Bronchial epithelial cell (primary cell): ENCODE measurements around the gene SSR1. TPM values are rescaled to one million over a fixed set of nuclear protein-coding genes. Genes with fewer than 3 reads are reported as not detected.

Experiments
- DNase-seq: peaks from one replicate; pipeline ENCODE4 v3.0.0-alpha.2; 2010; ENCODE audit warnings: low read depth
- FAIRE-seq: peaks from 2 replicates; lab custom pipeline; 2011; peaks lifted over from hg19 to GRCh38; lab: Jason Lieb, UNC
- H3K27me3 ChIP-seq: 2 replicates; pipeline ENCODE4 v1.5.1; 2011; ENCODE audit warnings: low read length; ENCODE audit not compliant: control insufficient read depth, insufficient read depth
- H3K36me3 ChIP-seq: 2 replicates; pipeline ENCODE4 v1.5.1; 2011; ENCODE audit warnings: low read length; ENCODE audit not compliant: control insufficient read depth, insufficient read depth
- H3K4me3 ChIP-seq: 2 replicates; pipeline ENCODE4 v1.5.1; 2011; ENCODE audit warnings: mild to moderate bottlenecking, low read depth, low read length, control low read depth
- CTCF ChIP-seq: IDR thresholded peaks from 2 replicates; pipeline ENCODE4 v1.5.1; 2011; ENCODE audit warnings: mild to moderate bottlenecking, moderate library complexity, low read length, control low read depth, inconsistent platforms; ENCODE audit not compliant: insufficient read depth, severe bottlenecking
- total RNA-seq: library from RNA; depleted of rRNA; stranded (reverse); fragments of >200 nt; gene quantifications from 2 replicates; pipeline ENCODE4 v1.2.1, GENCODE V29; 2014

SSR1 gene
- total RNA-seq, 1 donor from 2014 or later = 36.9 TPM

- no peak for DNase-seq
- no peaks in the 10 kb centered on the region for H3K27me3 ChIP-seq
- TF ChIP-seq CTCF = no peak
- no peaks in the 10 kb centered on the region for H3K36me3 ChIP-seq
- no peak overlapping the region for H3K4me3 ChIP-seq
- FAIRE-seq = no peak
Observed at GRCh38 chr6:7262746-7263518, 50.1 kb downstream of the SSR1 start.

GRCh38 chr6:7261852-7262461 is 51.0 kb downstream of the SSR1 start:
- TF ChIP-seq CTCF = no peak
- Histone ChIP-seq H3K27me3 (no peaks in the 10 kb centered on the region), H3K36me3 (no peaks in the 10 kb centered on the region), H3K4me3 (peak overlapping the region; percentile 65)
- DNase-seq = no peak
- no peak for FAIRE-seq

DNA sequence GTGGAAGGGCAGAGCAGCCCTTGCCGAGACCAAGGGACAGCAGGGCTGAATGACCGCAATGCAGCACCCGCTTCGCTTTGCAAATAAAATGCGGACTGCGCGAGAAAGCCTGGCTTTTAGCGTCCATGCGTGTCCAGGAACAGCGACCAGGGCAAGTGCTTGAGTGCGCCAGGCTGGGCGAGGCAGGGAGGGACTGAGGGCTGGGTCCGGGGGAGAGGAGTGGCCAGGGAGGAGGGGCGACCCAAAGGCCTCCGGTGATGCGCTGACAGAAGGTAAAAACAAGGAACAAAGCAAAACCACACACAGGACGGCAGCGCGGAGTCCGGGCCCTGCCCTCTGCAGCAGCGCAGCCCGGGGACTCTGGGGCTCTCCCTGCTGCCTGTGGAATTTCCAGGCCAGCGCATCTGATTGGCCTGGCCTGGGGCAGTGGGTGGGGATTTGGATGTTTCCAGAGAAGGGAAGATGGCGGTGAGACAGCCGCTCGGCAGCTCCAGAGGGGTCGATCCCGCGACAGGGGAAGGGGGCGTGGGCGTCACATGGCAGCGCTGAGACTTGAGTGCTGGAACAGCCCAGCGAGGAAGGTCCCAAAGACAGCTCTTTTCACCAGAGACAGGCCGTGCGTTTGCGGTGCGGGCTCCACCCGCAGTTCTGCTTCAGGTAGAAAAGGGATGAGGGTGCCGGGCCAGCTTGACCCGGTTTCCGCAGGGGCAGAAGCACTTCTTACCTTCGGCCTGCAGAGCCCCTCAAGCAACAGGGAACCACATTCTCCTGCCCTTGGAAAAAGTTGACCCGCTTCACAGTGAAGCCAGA is 51.8 kb downstream of the SSR1 start:
- peak overlapping the region; percentile 65 for H3K4me3 ChIP-seq
- TF ChIP-seq CTCF = no peak
- no peak for FAIRE-seq

DNA sequence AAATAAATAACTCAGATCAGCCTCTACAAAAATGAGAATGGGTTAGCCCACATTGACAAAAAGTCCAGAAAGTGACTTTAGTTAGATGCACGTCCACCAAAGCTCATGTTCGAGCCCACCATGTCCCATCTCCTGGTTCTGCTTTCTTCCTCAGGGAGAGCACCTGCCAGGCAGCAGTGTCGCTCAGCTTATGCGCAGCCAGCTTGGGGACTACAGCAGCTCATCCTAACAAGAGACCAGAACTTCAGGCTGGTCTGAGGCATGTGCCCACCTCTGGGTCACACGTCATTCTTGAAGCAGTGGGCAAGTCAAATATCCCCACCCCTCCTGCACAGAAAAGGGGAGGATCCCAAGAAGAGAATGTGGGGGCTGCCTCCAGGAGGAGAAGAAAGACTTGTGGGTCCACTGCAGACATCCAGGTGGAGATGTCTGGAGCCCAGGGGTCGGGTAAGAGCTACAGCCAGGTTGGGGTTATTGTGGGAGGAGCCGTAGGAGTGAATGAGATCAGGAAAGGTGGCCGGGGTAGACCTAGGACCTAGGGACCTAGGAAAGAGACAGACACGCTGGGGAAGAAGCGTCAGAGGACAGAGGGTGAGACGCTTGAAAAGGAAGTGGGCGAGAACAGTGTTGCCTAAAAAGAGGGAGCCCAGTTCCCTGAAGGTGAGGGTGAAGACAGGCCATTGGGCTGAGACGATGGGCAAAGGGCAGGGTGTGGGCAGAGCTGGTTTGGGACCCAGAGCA is 52.5 kb downstream of the SSR1 start:
- Histone ChIP-seq H3K36me3 (no peaks in the 10 kb centered on the region), H3K4me3 (peak overlapping the region; percentile 65), H3K27me3 (no peaks in the 10 kb centered on the region)
- FAIRE-seq (no peak), DNase-seq (no peak)
- no peak for TF ChIP-seq CTCF

More for the DNA sequence above, 51.8 kb downstream of the SSR1 start:
- H3K36me3 ChIP-seq = no peaks in the 10 kb centered on the region
- H3K27me3 ChIP-seq = no peaks in the 10 kb centered on the region
- peak; percentile 85 for DNase-seq

DNA sequence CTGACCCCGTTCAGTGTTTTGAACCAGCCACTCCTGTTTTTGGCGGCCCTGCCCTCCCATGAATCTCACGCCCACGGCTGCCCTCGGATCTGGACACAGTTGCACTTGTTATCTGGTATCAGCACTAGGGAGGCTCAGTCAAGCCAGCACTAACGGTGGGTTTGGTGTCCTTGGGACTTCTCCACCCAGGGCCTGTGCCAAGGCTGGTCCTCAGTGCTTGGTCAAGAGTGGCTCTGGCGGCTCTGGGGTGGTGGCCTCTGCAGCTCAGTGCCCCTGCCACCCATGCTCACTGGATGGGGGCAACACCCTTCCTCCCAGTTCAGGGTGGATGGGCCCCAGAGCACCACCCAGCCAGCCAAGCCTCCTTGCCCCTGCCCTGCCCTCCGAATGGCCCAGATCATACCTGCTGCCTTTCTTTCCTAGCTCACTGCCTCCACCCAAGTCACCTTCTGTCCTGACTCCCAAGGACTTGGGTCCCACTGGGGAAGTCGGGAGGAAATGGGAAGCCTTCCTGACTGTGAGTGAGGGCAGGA is 54.7 kb downstream of the SSR1 start:
- TF ChIP-seq CTCF = no peak
- no peaks in the 10 kb centered on the region for H3K27me3 ChIP-seq
- FAIRE-seq (no peak), DNase-seq (no peak)
- no peaks in the 10 kb centered on the region for H3K36me3 ChIP-seq
- no peak overlapping the region for H3K4me3 ChIP-seq
